Pancreas (tissue), 10 donors: ENCODE data around the gene SETBP1. TPM values are rescaled to one million over a fixed set of nuclear protein-coding genes. Genes with fewer than 3 reads are reported as not detected.

Source experiments
- ATAC-seq, 4 donors: fragments of 200-7000 bp; cut with Tn5 transposase; one replicate each; pipeline versions ENCODE4 v1.8.0 to v1.9.1; 2020; ENCODE audit warnings: mild to moderate bottlenecking in 4 of 4, moderate library complexity in 4 of 4
- DNase-seq, 6 donors: peaks; one replicate each; pipeline ENCODE4 v3.0.0-alpha.2; 2020
- FAIRE-seq: peaks from 2 replicates; lab custom pipeline; 2012; peaks lifted over from hg19 to GRCh38; lab: Jason Lieb, UNC
- H3K27ac ChIP-seq, 4 donors: fragments of 200-600 bp; sonication (generic); 1 replicate in 3 of 4; 2 replicates in 1 of 4; pipeline versions ENCODE4 v1.5.0 to v1.8.0; 2020
- H3K27me3 ChIP-seq, 4 donors: fragments of 200-600 bp; one replicate each; pipeline ENCODE4 v1.8.0; 2021
- H3K36me3 ChIP-seq, 3 donors: fragments of 200-600 bp; sonication (generic) in 1 of 3; one replicate each; pipeline versions ENCODE4 v1.5.0 to v1.8.0; 2020 to 2021
- H3K4me1 ChIP-seq, 3 donors: fragments of 200-600 bp; one replicate each; pipeline ENCODE4 v1.8.0; 2021
- H3K4me3 ChIP-seq, 4 donors: fragments of 200-600 bp; sonication (generic) in 2 of 4; one replicate each; pipeline versions ENCODE4 v1.5.0 to v1.8.0; 2020 to 2021
- H3K9me3 ChIP-seq, 4 donors: fragments of 200-600 bp; one replicate each; pipeline ENCODE4 v1.8.0; 2021
- WGBS, 2 donors: extraction: QIAGEN DNeasy Blood & Tissue Kit; methylation state at CpG; one replicate each; pipeline ENCODE4 v1.1.7; 2013; 5-methylcytosine and 5-hydroxymethylcytosine counted together
- intact Hi-C, 3 donors: fragments of 100-400 bp; cut with DNase I; formaldehyde crosslinking; loops; one replicate each; pipeline versions ENCODE4 v1.11.1 to v1.14.2; 2022
- polyA plus RNA-seq, 2 donors: library from polyadenylated mRNA; stranded (reverse); fragments of 200-250 nt; gene quantifications; one replicate each; pipeline ENCODE4 v1.2.3, GENCODE V29; 2013
- total RNA-seq, 6 donors: library from RNA; stranded (reverse); fragmentation: NEBNext Ultra II Directional in 4 of 6; extraction: Animal tissue kit (Norgen Biotek cat#: 25700) in 4 of 6; gene quantifications; one replicate each; pipeline versions ENCODE4 v1.2.1 to v1.2.4, GENCODE V29; 2021 to 2023
- TF ChIP-seq, protein P1 (sequence below), 4 donors: fragments of 200-600 bp; sonication (generic) in 3 of 4; IDR thresholded peaks; one replicate each; pipeline versions ENCODE4 v1.5.0 to v1.8.0; 2021; ENCODE audit warnings: antibody characterized with exemption in 4 of 4
- donor health status: healthy with polysubstance abuse.
- donor health status: DM: no; HTN: no; CAD: no; lungs with moderate emphysema.
- donor health status: DM: no; HTN: no; CAD: no.
- donor health status: control.
- donor health status: control.
- donor health status: Bipolar disorder and iron deficiency.
- donor health status: DM: yes; HTN: yes; CAD: no.
- donor health status: DM: no; HTN: no; CAD: no.
- donor health status: DM: no; HTN: no; CAD: no.
- donor health status: DM: yes; HTN: yes; CAD: no.

SETBP1 gene
- total and polyA plus RNA-seq, 8 donors = 3.9 to 24.0 (median 18.1) TPM

DNA sequence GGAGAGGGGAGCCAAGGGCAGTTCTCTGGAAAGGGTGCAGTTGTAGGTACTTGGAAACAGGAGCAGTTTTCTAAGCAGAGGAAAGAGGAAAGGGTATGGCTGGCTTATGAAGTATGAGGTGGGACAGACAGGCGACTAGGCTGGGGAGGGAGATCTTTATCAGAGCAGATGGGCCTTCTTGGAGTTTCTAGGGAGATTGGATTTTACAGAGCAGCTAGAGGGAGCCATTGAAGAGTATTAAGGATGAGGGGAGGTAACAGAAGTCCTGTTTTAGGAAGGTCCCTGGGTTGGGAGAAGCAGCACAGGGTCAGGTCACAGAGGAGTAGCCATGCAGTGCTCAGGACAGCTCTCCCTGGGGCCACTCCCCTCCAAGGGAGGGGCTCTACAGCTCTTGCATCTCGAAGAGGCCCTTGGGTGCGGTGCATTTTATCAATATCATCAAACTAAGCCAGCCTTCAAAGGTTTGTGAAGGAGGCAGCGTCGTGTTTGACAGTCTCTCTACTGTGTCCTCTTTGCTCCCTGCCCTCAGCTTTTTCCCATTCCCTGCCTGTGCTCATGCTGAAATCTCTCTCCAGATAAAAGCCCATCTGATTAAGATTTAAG, 154.3 kb downstream of the SETBP1 start:
- FAIRE-seq (no peak), ATAC-seq (peak in 2 of 4 donors; percentile 10 to 24), DNase-seq (no peak)
- Histone ChIP-seq H3K4me1 (peaks cover 0 to 9% (median 5%) of the 10 kb centered on the region in 3 donors), H3K36me3 (no peaks in the 10 kb centered on the region), H3K27me3 (no peaks in the 10 kb centered on the region), H3K27ac (no peak overlapping the region), H3K4me3 (no peak overlapping the region), H3K9me3 (no peaks in the 10 kb centered on the region)
- WGBS, 2 donors = 74 to 79% methylated on average over 5 of the region's 5 CpGs
- intact Hi-C loops = no loop called here
- TF ChIP-seq, protein P1, sequence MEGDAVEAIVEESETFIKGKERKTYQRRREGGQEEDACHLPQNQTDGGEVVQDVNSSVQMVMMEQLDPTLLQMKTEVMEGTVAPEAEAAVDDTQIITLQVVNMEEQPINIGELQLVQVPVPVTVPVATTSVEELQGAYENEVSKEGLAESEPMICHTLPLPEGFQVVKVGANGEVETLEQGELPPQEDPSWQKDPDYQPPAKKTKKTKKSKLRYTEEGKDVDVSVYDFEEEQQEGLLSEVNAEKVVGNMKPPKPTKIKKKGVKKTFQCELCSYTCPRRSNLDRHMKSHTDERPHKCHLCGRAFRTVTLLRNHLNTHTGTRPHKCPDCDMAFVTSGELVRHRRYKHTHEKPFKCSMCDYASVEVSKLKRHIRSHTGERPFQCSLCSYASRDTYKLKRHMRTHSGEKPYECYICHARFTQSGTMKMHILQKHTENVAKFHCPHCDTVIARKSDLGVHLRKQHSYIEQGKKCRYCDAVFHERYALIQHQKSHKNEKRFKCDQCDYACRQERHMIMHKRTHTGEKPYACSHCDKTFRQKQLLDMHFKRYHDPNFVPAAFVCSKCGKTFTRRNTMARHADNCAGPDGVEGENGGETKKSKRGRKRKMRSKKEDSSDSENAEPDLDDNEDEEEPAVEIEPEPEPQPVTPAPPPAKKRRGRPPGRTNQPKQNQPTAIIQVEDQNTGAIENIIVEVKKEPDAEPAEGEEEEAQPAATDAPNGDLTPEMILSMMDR (IDR thresholded peaks at IDR 0.05) = no peak

DNA sequence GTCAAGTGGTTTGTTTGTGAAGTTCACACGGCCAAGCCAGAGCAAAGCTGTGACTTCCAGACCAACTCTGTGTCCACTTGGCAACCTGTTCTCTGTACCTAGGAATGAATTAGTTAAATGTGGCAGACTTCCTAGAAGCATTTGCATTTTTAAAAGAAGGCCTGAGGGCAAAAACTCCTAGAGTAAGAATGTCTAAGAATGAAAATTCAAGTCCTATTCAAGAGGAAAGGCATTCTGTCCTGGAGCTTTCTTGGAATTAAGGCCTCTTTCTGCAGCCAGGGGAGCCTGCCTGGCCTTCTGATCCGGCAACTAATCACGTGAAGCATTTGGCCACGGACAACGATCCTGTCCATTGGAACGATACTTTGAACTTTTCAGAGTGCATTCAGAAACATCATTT, 155.0 kb downstream of the SETBP1 start:
- WGBS, 2 donors = 19 to 21% methylated on average over 6 of the region's 6 CpGs
- H3K27ac ChIP-seq = no peak overlapping the region
- H3K4me1 ChIP-seq = peaks cover 0 to 9% (median 5%) of the 10 kb centered on the region in 3 donors
- no peaks in the 10 kb centered on the region for H3K27me3 ChIP-seq
- no peak overlapping the region for H3K4me3 ChIP-seq
- FAIRE-seq (no peak), ATAC-seq (peak in 3 of 4 donors; percentile 48 to 72 (median 65)), DNase-seq (no peak)
- intact Hi-C loops = no loop called here
- TF ChIP-seq, protein P1 (IDR thresholded peaks at IDR 0.05) = no peak
- no peaks in the 10 kb centered on the region for H3K9me3 ChIP-seq
- no peaks in the 10 kb centered on the region for H3K36me3 ChIP-seq

DNA sequence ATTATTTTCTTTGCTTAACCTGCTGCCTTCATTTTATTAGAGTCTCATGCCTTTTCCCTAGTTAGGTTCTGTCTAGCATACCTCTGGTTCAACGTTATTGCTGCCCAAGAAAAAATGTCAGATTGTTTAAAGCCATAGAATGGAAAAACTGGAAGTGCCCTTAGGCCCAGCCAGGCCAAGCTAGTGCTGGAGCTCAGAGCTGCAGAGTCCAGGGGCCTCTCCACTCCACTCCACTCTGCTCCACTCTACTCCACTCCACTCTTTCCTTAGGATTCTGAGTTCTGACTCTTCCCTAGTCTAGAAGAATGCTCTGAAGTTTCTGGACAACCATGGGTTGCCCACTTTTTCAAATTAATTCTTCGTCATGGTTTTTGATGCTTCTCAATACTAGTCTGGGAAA, 155.6 kb downstream of the SETBP1 start:
- no peak for DNase-seq
- FAIRE-seq = no peak
- Histone ChIP-seq H3K27me3 (no peaks in the 10 kb centered on the region), H3K4me3 (no peak overlapping the region), H3K9me3 (no peaks in the 10 kb centered on the region), H3K27ac (no peak overlapping the region), H3K36me3 (no peaks in the 10 kb centered on the region), H3K4me1 (peaks cover 0 to 9% (median 5%) of the 10 kb centered on the region in 3 donors)
- WGBS, 2 donors = 68 to 77% methylated on average over 2 of the region's 2 CpGs
- TF ChIP-seq, protein P1 (IDR thresholded peaks at IDR 0.05) = no peak
- peak in 1 of 4 donors; percentile 9 for ATAC-seq
- intact Hi-C loops = no loop called here

DNA sequence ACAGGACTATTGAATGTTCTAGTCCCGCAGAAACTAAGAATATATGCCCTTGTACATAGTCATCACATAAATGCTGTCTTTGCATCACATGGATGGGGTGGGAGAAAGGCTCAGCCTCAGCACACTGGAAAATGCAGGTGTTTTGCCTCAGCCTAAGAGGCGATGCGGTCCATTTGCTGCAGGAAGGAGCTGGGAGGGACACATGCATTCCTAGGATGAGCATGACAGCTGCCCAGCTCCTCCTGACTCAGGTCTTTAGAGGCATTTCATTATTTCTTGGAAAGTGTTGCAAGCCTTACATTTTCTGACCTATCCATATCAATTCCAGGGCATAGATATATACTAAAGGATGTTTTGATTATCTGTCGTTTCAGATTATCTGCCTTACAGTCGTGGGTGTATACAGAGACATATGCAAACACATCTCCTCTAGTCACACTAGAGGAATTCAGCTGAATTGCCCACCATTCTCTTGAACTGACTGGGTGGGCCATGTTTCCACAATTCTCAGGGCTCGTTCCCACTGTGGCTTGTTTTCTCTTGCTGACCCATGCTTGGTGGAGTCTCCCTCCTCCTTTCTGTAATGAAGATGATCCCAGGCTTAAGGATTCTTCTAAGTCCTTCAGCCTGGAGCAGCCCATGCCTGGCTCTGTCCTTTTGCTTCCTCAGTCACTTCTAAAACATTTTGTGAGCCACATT, 156.9 kb downstream of the SETBP1 start:
- Histone ChIP-seq H3K4me1 (peaks cover 0 to 5% (median 3%) of the 10 kb centered on the region in 3 donors), H3K27ac (no peak overlapping the region), H3K4me3 (no peak overlapping the region), H3K36me3 (no peaks in the 10 kb centered on the region), H3K27me3 (no peaks in the 10 kb centered on the region), H3K9me3 (no peaks in the 10 kb centered on the region)
- WGBS, 2 donors = 80 to 90% methylated on average over 6 of the region's 6 CpGs
- no peak for ATAC-seq
- no peak for FAIRE-seq
- TF ChIP-seq, protein P1 (IDR thresholded peaks at IDR 0.05) = no peak
- no peak for DNase-seq
- intact Hi-C loops = no loop called here
